OCI-LY3 (cell line): ENCODE results near the gene CRACR2B.

Experiments
- CTCF ChIP-seq: fragments of 200-600, 300-600 bp; sonication (generic); IDR thresholded peaks from 2 replicates; pipeline ENCODE4 v1.5.1; 2014; ENCODE audit warnings: antibody characterized with exemption, low read length, low read depth
- EZH2phosphoT487 ChIP-seq: fragments of 200-600 bp; shearing (Covaris generic); IDR thresholded peaks from 2 replicates; pipeline ENCODE4 v1.6.1; 2018; ENCODE audit warnings: antibody characterized with exemption, mixed run types, low read depth

GRCh38 chr11:859394-860131 lies 31.8 kb downstream of the CRACR2B start:
- no peak for TF ChIP-seq CTCF
- no peak for TF ChIP-seq EZH2phosphoT487
